MCF 10A (cell line): ENCODE data around the gene CFAP97D1. TPM values are rescaled to one million over a fixed set of nuclear protein-coding genes. Genes with fewer than 3 reads are reported as not detected.
A peak's percentile ranks its signal among the peaks of the same experiment; 100 is the strongest.

Experiments
- BruUV-seq: library from RNA; stranded (reverse); fragments of 400-500 nt; replicated peaks from 2 replicates; lab custom pipeline; 2021; lab: Mats Ljungman, UMichigan
- CTCF ChIA-PET: fragments of 300-600 bp; sonication (Branson Sonifier 250); formaldehyde crosslinking; extraction: SDS; loops from one replicate; lab custom pipeline; 2021; ENCODE audit warnings: antibody characterized with exemption, inconsistent platforms; lab: Yijun Ruan, JAX
- POLR2A ChIA-PET: fragments of 300-600, 350-650 bp; sonication (Branson Sonifier 250); formaldehyde crosslinking; extraction: SDS; loops from one replicate; lab custom pipeline; 2020; ENCODE audit warnings: antibody characterized with exemption, inconsistent platforms; lab: Yijun Ruan, JAX
- DNase-seq: peaks from one replicate; pipeline ENCODE4 v3.0.0-alpha.2; 2018; ENCODE audit not compliant: unreplicated experiment
- H3K27ac Mint-ChIP-seq: one replicate; pipeline ENCODE4 v1.8.0; 2022; ENCODE audit warnings: mild to moderate bottlenecking, low read depth, mixed read lengths; ENCODE audit not compliant: unreplicated experiment
- H3K27me3 Mint-ChIP-seq: one replicate; pipeline ENCODE4 v1.8.0; 2022; ENCODE audit warnings: mixed read lengths; ENCODE audit not compliant: insufficient read depth, unreplicated experiment
- H3K36me3 Mint-ChIP-seq: one replicate; pipeline ENCODE4 v1.8.0; 2022; ENCODE audit warnings: mild to moderate bottlenecking, moderate library complexity, mixed read lengths; ENCODE audit not compliant: insufficient read depth, unreplicated experiment
- H3K4me1 Mint-ChIP-seq: one replicate; pipeline ENCODE4 v1.8.0; 2022; ENCODE audit warnings: mixed read lengths; ENCODE audit not compliant: insufficient read depth, unreplicated experiment
- H3K4me3 Mint-ChIP-seq: one replicate; pipeline ENCODE4 v1.8.0; 2022; ENCODE audit warnings: mild to moderate bottlenecking, moderate library complexity, mixed read lengths; ENCODE audit not compliant: unreplicated experiment
- H3K9me3 Mint-ChIP-seq: one replicate; pipeline ENCODE4 v1.8.0; 2022; ENCODE audit warnings: mixed read lengths; ENCODE audit not compliant: unreplicated experiment
- intact Hi-C: fragments of 100-400 bp; cut with micrococcal nuclease; formaldehyde crosslinking; loops from 2 replicates; pipeline ENCODE4 v1.14.1; 2022
- total RNA-seq: library from RNA; stranded (reverse); gene quantifications from 2 replicates; pipeline ENCODE4 v1.2.3, GENCODE V29; 2022
- TF ChIP-seq, protein P1 (sequence below): fragments of 200-600 bp; IDR thresholded peaks from one replicate; pipeline ENCODE4 v1.8.0; 2022; ENCODE audit warnings: antibody characterized with exemption, mild to moderate bottlenecking; ENCODE audit not compliant: unreplicated experiment

The CFAP97D1 gene
- total RNA-seq, 1 experiment from 2014 or later, result not detected

- no peaks in the 10 kb centered on the region for H3K9me3 Mint-ChIP-seq
- intact Hi-C loops, result no loop called here
- H3K4me1 Mint-ChIP-seq, result peaks cover 19% of the 10 kb centered on the region
- H3K27ac Mint-ChIP-seq, result no peak overlapping the region
- H3K36me3 Mint-ChIP-seq, result no peaks in the 10 kb centered on the region
- no TSS peak for BruUV-seq
- no peak for DNase-seq
- H3K27me3 Mint-ChIP-seq, result no peaks in the 10 kb centered on the region
- CTCF ChIA-PET, result interaction anchor here (0.6 to 2.5 kb wide), 3 partner anchors 14 to 133 kb away, joined by 3 to 9 read pairs (median 5); no protein-coding TSS in a partner anchor
- TF ChIP-seq, protein P1, sequence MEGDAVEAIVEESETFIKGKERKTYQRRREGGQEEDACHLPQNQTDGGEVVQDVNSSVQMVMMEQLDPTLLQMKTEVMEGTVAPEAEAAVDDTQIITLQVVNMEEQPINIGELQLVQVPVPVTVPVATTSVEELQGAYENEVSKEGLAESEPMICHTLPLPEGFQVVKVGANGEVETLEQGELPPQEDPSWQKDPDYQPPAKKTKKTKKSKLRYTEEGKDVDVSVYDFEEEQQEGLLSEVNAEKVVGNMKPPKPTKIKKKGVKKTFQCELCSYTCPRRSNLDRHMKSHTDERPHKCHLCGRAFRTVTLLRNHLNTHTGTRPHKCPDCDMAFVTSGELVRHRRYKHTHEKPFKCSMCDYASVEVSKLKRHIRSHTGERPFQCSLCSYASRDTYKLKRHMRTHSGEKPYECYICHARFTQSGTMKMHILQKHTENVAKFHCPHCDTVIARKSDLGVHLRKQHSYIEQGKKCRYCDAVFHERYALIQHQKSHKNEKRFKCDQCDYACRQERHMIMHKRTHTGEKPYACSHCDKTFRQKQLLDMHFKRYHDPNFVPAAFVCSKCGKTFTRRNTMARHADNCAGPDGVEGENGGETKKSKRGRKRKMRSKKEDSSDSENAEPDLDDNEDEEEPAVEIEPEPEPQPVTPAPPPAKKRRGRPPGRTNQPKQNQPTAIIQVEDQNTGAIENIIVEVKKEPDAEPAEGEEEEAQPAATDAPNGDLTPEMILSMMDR, result no peak
- POLR2A ChIA-PET, result no interaction called here
- no peak overlapping the region for H3K4me3 Mint-ChIP-seq
These were observed 34.7 kb upstream of the CFAP97D1 start for GRCh38 chr17:43745541-43745940.

DNA sequence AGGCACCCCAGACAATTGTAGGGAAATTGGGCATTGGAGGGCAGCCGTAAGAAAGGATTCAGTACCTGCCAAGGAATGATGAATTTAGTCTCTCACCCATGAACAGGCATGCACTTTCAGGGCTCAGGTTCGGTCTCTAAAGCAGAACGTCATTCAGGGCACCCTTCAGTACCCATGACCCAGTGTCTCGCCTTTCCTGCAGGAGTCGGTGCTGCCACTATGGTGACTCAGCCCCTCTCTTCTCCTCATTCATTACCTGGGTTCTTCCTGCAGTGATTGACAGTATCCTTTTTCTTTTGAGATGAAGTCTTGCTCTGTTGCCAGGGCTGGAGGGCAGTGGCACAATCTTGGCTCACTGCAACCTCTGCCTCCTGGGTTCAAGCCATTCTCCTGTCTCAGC, 30.1 kb upstream of the CFAP97D1 start:
- Mint-ChIP-seq H3K36me3 (no peaks in the 10 kb centered on the region), H3K27me3 (no peaks in the 10 kb centered on the region), H3K4me3 (no peak overlapping the region), H3K27ac (peak overlapping the region; percentile 39), H3K9me3 (no peaks in the 10 kb centered on the region), H3K4me1 (peaks cover 14% of the 10 kb centered on the region)
- TF ChIP-seq, protein P1, result no peak
- CTCF ChIA-PET, result interaction anchor here (0.6 to 2.5 kb wide), 3 partner anchors 9 to 94 kb away, joined by 3 to 8 read pairs (median 3); partner anchors contain the start of gene SOST
- POLR2A ChIA-PET, result no interaction called here
- BruUV-seq, result no TSS peak
- intact Hi-C loops, result no loop called here
- DNase-seq, result peak; percentile 26

DNA sequence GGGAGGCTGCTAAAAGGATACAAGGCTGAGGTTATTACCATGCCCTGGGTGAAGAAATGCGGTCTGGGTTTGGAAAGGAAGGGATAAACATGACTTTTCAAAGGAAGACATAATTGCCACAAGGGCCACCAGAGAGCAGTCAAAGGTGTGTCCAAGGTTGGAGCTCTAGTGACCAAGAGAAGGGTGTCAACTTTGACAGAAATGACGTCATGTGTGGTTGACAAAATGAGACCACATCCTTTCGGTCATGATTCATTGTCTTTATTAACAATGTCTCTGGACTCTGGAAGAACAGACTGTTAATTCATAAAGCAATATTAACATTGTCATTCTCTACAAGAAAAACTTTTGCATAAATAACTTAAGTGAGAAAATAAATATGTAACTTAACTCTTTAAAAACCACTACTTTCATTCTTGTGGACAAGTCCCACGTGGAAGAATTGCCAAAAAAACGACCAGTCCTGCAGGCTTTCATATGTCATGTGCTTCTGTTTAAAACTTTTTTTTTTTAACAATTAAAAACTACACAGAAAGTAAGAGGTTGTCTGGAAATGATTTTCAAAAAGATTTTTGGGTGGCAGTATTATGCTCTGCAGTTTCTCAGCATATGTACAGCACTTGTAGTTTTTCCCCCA, 26.6 kb upstream of the CFAP97D1 start:
- H3K27me3 Mint-ChIP-seq, result no peaks in the 10 kb centered on the region
- CTCF ChIA-PET, result interaction anchor here (0.6 to 14.5 kb wide), 7 partner anchors 13 to 285 kb away, joined by 3 to 467 read pairs (median 4); no protein-coding TSS in a partner anchor
- intact Hi-C loops, result no loop called here
- POLR2A ChIA-PET, result no interaction called here
- peak; percentile 11 for DNase-seq
- peaks cover 14% of the 10 kb centered on the region for H3K4me1 Mint-ChIP-seq
- no peak overlapping the region for H3K4me3 Mint-ChIP-seq
- TF ChIP-seq, protein P1, result no peak
- BruUV-seq, result no TSS peak
- no peaks in the 10 kb centered on the region for H3K9me3 Mint-ChIP-seq
- H3K36me3 Mint-ChIP-seq, result no peaks in the 10 kb centered on the region
- no peak overlapping the region for H3K27ac Mint-ChIP-seq

DNA sequence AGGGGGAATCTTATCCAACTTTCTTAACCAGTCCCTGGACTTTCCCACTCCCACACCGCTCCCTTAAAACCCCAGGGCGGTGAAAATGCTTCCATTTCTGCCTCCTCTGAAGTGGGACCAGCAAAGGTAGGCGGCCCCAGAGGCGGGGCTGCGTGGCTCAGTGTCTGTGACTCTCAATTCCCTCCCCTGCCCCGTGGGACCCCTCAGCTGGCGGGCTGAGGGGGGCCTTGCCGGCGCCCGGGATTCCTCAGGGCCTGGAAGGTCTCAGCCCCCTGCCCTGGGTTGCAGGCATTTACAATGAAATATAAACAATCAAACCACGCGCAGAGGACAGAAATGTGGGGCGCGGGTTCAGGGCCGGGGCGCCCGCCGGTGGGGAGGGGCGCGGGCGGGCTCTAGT, 25.3 kb upstream of the CFAP97D1 start:
- intact Hi-C loops, result no loop called here
- TF ChIP-seq, protein P1, result no peak
- peaks cover 12% of the 10 kb centered on the region for H3K4me1 Mint-ChIP-seq
- no TSS peak for BruUV-seq
- DNase-seq, result no peak
- no peaks in the 10 kb centered on the region for H3K36me3 Mint-ChIP-seq
- no peak overlapping the region for H3K4me3 Mint-ChIP-seq
- no peak overlapping the region for H3K27ac Mint-ChIP-seq
- no peaks in the 10 kb centered on the region for H3K9me3 Mint-ChIP-seq
- CTCF ChIA-PET, result interaction anchor here (2.0 to 14.5 kb wide), 2 partner anchors 59 to 178 kb away, joined by 7 to 467 read pairs; no protein-coding TSS in a partner anchor
- no peaks in the 10 kb centered on the region for H3K27me3 Mint-ChIP-seq
- POLR2A ChIA-PET, result no interaction called here
